ENCODE data around the gene TAC3.

GRCh38 chr12:57042695-57043094, 26.4 kb upstream of the TAC3 start:
- TF ChIP-seq, protein P1, sequence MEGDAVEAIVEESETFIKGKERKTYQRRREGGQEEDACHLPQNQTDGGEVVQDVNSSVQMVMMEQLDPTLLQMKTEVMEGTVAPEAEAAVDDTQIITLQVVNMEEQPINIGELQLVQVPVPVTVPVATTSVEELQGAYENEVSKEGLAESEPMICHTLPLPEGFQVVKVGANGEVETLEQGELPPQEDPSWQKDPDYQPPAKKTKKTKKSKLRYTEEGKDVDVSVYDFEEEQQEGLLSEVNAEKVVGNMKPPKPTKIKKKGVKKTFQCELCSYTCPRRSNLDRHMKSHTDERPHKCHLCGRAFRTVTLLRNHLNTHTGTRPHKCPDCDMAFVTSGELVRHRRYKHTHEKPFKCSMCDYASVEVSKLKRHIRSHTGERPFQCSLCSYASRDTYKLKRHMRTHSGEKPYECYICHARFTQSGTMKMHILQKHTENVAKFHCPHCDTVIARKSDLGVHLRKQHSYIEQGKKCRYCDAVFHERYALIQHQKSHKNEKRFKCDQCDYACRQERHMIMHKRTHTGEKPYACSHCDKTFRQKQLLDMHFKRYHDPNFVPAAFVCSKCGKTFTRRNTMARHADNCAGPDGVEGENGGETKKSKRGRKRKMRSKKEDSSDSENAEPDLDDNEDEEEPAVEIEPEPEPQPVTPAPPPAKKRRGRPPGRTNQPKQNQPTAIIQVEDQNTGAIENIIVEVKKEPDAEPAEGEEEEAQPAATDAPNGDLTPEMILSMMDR (IDR thresholded peaks at IDR 0.05; ENCODE audit: borderline replicate concordance, extremely low read depth, low read length, poor library complexity, severe bottlenecking) = no peak
- TF ChIP-seq EZH2 (IDR thresholded peaks at IDR 0.05; ENCODE audit: borderline replicate concordance, low read depth, low read length, severe bottlenecking) = no peak
